Neural cell (in vitro differentiated cells): ENCODE measurements around the gene TGFBI.

Experiments
- EP300 ChIP-seq: fragments of 450-650 bp; conservative IDR thresholded peaks from 2 replicates; pipeline ENCODE4 v1.6.1; 2014; ENCODE audit warnings: antibody characterized with exemption, mild to moderate bottlenecking, moderate library complexity; ENCODE audit not compliant: poor library complexity, severe bottlenecking
- EZH2 ChIP-seq: fragments of 200-600, 300-800 bp; shearing (Covaris generic), sonication (generic); IDR thresholded peaks from 2 replicates; pipeline ENCODE4 v1.6.1; 2014; ENCODE audit warnings: antibody characterized with exemption, low read length, borderline replicate concordance, mild to moderate bottlenecking; ENCODE audit not compliant: insufficient read depth, poor library complexity, severe bottlenecking
- RAD21 ChIP-seq: fragments of 450-650 bp; conservative IDR thresholded peaks from 2 replicates; pipeline ENCODE4 v1.6.1; 2014; ENCODE audit warnings: antibody characterized with exemption, mild to moderate bottlenecking, moderate library complexity
- SMC3 ChIP-seq: fragments of 450-650 bp; conservative IDR thresholded peaks from 2 replicates; pipeline ENCODE4 v1.6.1; 2014; ENCODE audit warnings: antibody characterized with exemption, mild to moderate bottlenecking, moderate library complexity; ENCODE audit not compliant: poor library complexity
- TF ChIP-seq, protein P1 (sequence below): IDR thresholded peaks from 2 replicates; pipeline ENCODE4 v1.6.1; 2012; ENCODE audit warnings: borderline replicate concordance
- TF ChIP-seq, protein P2 (sequence below): fragments of 450-650 bp; IDR thresholded peaks from 2 replicates; pipeline ENCODE4 v1.5.1; 2014; ENCODE audit warnings: antibody characterized with exemption, mild to moderate bottlenecking, moderate library complexity; ENCODE audit not compliant: poor library complexity, severe bottlenecking

DNA sequence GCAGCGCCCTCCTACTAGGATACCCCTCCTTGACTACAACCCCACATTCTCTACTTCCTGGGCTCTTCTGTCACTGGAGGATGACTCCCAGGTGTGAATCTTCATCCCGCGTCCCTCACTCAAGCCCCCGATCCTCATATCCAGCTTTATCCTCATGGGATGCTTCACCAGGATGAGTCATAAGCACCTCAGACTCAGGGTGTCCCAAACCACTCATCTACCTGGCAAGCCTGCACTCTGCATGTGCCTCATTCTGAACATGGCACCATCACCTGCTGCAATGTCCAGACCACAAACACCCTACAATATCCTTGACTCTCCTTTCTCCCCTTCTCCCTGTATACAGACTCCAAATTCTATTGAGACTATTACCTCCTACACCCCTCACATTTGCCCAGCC is 1.5 kb upstream of the TGFBI start:
- TF ChIP-seq SMC3 (no peak), EZH2 (no peak), RAD21 (no peak), EP300 (no peak)
- TF ChIP-seq, protein P1, sequence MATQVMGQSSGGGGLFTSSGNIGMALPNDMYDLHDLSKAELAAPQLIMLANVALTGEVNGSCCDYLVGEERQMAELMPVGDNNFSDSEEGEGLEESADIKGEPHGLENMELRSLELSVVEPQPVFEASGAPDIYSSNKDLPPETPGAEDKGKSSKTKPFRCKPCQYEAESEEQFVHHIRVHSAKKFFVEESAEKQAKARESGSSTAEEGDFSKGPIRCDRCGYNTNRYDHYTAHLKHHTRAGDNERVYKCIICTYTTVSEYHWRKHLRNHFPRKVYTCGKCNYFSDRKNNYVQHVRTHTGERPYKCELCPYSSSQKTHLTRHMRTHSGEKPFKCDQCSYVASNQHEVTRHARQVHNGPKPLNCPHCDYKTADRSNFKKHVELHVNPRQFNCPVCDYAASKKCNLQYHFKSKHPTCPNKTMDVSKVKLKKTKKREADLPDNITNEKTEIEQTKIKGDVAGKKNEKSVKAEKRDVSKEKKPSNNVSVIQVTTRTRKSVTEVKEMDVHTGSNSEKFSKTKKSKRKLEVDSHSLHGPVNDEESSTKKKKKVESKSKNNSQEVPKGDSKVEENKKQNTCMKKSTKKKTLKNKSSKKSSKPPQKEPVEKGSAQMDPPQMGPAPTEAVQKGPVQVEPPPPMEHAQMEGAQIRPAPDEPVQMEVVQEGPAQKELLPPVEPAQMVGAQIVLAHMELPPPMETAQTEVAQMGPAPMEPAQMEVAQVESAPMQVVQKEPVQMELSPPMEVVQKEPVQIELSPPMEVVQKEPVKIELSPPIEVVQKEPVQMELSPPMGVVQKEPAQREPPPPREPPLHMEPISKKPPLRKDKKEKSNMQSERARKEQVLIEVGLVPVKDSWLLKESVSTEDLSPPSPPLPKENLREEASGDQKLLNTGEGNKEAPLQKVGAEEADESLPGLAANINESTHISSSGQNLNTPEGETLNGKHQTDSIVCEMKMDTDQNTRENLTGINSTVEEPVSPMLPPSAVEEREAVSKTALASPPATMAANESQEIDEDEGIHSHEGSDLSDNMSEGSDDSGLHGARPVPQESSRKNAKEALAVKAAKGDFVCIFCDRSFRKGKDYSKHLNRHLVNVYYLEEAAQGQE = no peak
- TF ChIP-seq, protein P2, sequence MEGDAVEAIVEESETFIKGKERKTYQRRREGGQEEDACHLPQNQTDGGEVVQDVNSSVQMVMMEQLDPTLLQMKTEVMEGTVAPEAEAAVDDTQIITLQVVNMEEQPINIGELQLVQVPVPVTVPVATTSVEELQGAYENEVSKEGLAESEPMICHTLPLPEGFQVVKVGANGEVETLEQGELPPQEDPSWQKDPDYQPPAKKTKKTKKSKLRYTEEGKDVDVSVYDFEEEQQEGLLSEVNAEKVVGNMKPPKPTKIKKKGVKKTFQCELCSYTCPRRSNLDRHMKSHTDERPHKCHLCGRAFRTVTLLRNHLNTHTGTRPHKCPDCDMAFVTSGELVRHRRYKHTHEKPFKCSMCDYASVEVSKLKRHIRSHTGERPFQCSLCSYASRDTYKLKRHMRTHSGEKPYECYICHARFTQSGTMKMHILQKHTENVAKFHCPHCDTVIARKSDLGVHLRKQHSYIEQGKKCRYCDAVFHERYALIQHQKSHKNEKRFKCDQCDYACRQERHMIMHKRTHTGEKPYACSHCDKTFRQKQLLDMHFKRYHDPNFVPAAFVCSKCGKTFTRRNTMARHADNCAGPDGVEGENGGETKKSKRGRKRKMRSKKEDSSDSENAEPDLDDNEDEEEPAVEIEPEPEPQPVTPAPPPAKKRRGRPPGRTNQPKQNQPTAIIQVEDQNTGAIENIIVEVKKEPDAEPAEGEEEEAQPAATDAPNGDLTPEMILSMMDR = no peak
